LHCN-M2 (cell line): ENCODE data around the gene LAG3. TPM values are rescaled to one million over a fixed set of nuclear protein-coding genes. Genes with fewer than 3 reads are reported as not detected.
A peak's percentile ranks its signal among the peaks of the same experiment; 100 is the strongest.

Experiments used
- DNase-seq: peaks from one replicate; pipeline ENCODE4 v3.0.0-alpha.2; 2012; ENCODE audit warnings: low read depth
- total RNA-seq: library from RNA; depleted of rRNA; stranded (reverse); fragments of >200 nt; gene quantifications from 2 replicates; pipeline ENCODE4 v1.2.3, GENCODE V29; 2014

LAG3 gene
- total RNA-seq, 1 experiment from 2014 or later: 0.23 TPM

- peak; percentile 98 for DNase-seq
Measured at GRCh38 chr12:6752921-6753771, 19.2 kb upstream of the LAG3 start, which contains the start of gene MLF2. Gene MLF2 (minus strand): TSS chr12:6753141. CDS start chr12:6752334, 807 bp downstream.

DNA sequence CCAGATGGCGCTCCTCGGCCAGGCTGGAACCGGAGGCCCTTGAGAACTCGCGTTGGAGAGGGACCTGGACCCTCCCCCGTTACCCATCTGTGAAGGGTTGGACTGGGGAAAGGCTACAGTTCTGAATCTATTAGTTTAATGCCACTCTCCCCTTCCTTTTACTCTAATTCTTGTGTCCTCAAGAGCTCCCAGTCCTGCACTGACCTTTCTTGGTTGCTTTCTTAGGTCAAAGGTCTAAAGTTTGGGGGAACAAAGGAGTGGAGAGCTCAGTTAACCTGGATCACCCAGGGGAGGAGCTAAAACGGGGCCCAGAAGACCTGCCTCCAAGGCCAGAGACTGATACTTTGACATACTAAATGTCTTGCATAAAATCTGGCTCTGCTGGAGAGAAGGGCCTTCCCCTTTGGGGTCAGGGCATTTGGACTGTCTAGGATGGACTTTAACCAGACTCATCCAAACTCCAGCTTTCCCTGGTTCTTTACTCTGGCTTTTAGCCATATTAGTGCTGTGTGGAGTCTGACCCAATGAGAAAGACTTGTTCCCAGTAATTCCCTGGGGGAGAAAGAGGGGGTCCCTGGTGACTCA, 18.5 kb upstream of the LAG3 start:
- DNase-seq: no peak

DNA sequence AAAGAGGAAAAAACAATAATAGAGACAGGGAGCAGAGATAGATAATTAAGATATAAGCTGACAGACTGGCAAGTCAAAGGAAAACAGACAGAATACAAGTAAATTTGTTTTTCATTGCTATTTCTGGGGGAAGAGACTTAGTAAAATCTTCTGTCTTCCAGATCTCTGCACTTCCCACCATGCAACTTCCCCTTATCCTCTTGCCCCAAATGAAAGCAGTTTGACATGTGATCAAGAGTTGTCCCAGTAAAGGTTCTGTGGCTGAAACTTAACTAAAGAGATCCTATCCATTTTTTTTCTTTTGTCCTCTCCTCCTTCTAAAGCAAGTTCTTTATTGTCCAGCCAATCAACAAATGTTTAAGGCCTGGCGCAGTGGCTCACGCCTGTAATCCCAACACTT, 17.9 kb upstream of the LAG3 start:
- no peak for DNase-seq

DNA sequence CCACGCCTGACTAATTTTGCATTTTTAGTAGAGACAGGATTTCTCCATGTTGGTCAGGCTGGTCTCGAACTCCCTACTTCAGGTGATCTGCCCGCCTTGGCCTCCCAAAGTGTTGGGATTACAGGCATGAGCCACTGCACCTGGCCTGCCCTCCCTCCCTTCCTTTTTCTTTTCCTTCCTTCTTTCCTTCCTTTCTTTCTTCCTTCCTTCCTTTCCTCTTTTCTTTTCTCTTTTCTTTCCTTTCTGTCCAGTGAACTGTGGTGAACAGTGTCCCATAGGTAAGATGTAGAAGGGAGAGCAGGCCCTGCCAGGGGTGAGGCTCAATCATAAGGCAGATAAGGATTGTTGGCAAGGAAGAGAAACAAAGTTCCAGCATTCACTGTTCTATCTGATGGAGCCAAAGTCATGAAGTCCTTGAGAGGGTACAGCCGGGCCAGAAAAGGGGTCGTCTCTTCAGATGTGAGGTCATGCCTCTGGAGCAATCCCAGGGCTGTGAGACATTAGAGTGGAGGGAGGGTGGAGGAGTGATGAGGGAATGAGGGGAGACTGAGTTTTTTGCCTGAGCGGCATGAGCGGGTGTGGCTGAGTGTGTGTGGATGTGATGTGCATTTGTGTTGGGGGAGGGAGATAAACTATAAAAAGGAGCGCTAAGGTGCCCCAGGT, 15.2 kb upstream of the LAG3 start:
- DNase-seq: no peak

DNA sequence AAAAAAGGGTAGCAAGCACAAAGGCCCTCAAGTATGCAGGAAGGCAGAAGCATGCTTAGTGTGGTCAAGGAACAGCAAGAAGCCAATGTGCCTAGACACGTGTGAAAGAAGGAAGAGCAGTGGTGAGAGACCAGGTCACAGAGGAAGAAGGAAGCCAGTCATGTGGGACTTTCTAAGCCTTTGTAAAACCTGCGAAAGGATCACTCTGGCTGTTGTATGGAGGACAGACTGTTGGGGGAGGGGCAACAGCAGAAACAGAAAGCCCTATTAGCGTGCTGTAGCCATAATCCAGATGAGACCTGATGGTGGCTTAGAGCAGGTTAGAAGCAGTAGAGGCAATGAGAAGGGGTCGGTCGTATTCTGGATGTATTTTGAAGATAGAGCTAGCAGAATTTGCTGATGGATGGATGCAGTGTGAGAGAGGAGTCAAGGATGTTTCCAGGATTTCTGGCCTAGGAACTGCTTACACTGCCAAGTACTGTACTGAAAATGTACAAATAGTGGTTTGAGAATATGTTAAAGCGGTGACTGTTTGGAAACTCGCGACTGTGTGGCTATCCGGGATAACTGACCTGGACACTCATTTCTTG, 13.7 kb upstream of the LAG3 start:
- no peak for DNase-seq

DNA sequence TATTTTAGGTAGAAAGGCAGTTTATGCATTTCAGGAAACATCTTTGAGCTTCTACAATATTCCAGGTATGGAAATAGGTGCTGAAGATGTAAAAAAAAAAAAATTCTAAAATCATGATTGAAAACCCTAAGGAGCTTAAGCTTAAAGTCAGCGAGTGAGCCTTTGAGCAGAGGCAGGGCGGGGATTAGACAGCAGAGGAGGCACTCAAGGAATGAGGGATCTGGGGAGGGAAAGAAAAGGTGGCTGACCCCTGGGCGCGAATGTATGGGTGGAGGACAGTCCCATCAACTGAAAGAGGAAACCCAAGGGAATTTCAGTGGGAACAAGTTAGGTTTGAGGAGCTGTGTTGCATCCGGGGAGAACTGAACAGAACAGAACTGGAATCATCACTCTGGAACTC, 12.6 kb upstream of the LAG3 start:
- DNase-seq: no peak

- no peak for DNase-seq
Measured at GRCh38 chr12:6763380-6763779, 8.9 kb upstream of the LAG3 start.

DNA sequence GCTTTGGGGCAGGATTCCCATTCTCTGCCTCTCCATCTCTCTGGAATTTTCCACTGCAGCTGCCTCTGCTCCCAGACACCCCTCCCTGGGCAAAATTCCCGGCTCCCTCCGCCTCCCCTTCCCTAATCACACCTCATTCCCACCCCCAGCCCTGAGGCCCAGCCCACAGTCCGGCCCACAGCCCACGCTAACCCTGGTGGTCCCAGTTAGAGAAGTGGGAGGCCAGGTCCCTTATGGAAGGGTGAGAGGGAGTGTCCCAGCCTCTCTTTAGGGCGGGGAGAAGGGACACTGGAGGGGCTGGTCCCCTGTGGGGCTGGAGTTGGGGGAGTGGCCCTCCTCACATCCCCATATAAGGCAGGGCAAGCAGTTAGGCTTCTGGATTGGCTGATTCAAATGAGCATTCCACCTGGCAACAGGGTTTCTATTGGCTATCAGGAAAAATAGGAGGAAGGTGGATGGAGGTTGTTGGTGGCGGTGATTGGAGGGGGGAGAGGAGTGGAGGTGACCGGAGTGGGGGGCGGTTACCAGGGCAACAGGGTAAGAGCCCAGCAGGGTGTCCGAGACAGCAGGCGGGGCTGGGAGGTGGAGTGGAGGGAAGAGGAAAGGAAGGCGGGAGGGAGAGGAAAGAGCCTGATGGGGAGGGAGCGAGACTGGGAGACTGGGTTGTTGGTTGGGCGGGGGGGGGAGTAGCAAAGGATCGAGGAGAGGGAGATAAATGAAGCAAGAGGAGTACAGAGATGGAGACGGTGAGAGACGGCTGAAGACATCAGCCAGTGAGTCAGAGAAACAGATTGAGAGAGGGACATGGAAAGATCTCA, 8.1 kb upstream of the LAG3 start:
- peak; percentile 100 for DNase-seq

- no peak for DNase-seq
Measured at GRCh38 chr12:6765048-6765633, 7.2 kb upstream of the LAG3 start.

- peak; percentile 86 for DNase-seq
Measured at GRCh38 chr12:6765634-6766581, 6.4 kb upstream of the LAG3 start, which contains the start of gene PTMS. Gene PTMS (plus strand): TSS chr12:6766363. CDS start chr12:6766706, 343 bp downstream.

DNA sequence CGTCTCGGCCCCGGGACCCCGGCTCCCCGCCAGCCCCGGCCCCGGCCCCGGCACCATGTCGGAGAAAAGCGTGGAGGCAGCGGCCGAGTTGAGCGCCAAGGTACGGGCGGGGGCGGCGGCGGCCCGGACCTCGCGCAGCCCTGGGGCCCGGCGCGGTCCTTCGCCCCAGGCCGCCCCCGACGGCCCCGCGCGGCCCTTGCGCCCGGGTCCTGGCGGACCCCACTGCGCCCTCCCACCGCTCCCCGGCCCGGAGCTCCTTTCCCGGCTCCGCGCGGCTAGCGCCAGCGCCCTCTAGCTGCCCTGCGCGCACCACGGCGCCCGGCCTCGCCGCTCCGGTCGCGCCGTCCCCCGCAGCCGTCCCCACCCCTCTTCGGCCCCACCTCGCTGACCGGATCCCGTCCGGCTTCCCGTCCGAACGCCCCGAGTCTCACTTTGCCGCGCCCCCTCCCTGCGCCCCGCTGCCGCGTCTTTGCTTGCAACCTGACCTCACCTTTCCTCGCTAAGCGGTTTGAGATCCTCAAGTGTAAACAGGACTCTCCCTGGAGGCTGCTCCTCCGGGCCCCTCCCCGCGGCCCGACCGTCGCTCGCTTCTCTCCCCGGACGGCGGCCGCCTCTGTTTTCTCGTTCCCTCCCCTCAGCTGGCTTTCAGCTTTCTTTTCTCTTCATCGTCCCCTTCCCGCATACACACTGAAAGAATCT, 5.5 kb upstream of the LAG3 start:
- peak; percentile 68 for DNase-seq

GRCh38 chr12:6767353-6768319, 4.7 kb upstream of the LAG3 start:
- DNase-seq: no peak

DNA sequence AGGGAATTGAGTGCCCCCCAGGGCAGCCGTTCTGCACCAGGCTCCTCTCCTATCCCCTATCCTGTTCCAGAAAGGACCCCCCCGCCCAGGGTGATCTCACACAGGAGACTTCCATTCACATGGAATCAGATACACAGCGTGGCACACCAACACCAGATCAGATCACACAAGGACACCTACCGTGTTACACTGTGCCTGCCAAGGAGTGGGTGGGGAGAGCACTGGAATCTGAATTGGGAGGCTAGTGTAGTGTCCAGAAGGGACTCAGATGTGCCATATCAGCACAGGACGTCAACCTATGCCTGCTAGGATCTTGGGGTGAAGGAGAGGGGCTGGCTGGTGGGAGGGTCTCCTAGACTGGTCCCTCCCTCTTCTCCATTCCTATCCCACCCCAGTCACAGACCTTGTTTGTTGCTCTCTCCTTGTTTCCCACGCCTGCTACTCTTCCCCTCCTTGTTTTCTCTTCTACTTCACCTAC, 3.8 kb upstream of the LAG3 start:
- no peak for DNase-seq

DNA sequence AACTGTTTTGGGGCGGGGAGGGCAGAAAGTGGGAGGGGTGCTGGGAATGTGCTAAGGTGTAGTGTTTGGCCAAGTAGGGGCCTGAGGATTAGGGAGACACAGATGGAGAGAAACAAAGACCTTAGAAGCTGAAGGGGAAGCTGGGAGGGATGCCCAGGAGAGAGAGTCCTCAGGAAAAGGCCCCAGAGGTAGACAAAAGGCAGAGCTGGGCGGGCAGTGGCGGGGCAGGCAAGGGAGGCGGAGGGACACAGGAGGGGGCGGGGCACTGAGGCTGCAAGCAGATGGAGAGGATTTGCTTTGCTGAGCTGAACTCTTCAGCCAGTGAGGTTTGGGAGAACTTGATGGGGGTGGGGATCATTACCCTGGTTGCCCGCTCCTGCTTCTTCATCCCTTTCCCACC, 3.3 kb upstream of the LAG3 start:
- DNase-seq: no peak

DNA sequence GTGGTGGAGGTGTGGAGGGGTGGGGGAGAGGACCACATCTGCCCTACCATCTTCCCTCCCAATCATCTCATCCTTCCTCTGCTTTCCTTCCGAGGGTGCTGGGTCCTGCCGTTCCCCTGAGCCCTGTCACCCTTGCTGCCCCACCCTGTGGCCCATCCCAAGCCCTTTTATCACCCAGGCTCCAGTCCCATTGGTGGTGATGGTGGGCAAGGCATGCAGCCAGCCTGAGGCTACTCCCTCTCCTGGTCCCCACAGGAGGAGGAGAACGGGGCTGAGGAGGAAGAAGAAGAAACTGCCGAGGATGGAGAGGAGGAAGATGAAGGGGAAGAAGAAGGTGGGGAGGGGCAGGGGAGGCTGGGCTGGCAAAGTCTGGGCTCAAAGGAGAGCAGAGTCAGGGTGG, 2.7 kb upstream of the LAG3 start:
- no peak for DNase-seq

DNA sequence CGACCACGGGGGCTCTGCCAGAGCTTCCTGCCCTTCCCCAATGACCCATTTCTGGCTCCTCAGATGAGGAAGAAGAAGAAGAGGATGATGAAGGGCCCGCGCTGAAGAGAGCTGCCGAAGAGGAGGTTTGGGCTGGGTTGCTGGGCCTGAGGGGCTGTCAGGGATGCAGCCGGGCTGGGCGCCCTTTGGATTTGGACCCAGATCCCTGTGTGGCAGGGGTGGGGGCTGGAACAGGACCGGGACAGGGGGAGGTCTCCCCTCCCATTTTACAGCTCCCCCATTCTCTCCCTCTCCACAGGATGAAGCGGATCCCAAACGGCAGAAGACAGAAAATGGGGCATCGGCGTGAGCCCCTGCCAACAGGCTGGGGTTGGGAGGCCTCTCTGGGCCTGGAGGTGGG, 2.2 kb upstream of the LAG3 start:
- no peak for DNase-seq

DNA sequence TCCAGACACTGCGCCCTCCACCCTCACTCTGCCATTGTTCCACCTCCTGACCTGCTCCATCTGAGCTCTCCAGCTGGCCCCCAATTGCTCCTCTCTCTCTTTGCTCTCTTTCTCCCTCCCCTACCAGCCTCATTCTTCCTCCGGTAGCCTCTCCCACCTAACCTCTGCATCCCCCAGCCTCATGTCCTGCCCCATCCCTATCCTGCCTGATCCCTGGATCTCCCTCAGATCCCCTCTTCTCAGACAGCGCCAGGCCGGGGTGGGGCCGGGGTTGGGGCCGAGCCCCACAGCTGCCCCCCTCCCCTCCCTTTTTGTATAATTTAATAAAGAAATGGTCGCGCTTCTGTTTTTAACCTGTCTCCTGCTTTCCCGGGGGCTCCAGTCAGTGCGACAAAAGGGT, 1.7 kb upstream of the LAG3 start:
- no peak for DNase-seq

GRCh38 chr12:6771091-6771495, 1.2 kb upstream of the LAG3 start:
- no peak for DNase-seq
